SU-DHL-6 (cell line): Measurements from ENCODE around the gene GPR55.

Source experiments
- H2AFZ ChIP-seq: fragments of 200-600 bp; sonication (generic); 2 replicates; pipeline ENCODE4 v1.6.1; 2014; ENCODE audit warnings: low read depth, mild to moderate bottlenecking, moderate library complexity, mixed read lengths, antibody characterized with exemption, low read length; ENCODE audit not compliant: severe bottlenecking
- H3F3A ChIP-seq: fragments of 200-600 bp; shearing (Covaris generic); 2 replicates; pipeline ENCODE4 v1.6.0; 2016; ENCODE audit warnings: antibody characterized with exemption, mild to moderate bottlenecking; ENCODE audit not compliant: insufficient read depth
- H3K27ac ChIP-seq: fragments of 200-600 bp; sonication (generic); 2 replicates; pipeline ENCODE4 v1.5.1; 2016; ENCODE audit warnings: low read depth, mild to moderate bottlenecking, low read length, moderate library complexity, mixed read lengths
- H3K27me3 ChIP-seq: fragments of 200-600 bp; sonication (generic), shearing (Covaris generic); 2 replicates; pipeline ENCODE4 v1.6.0; 2014; ENCODE audit warnings: mild to moderate bottlenecking, low read length
- H3K36me3 ChIP-seq: fragments of 200-600 bp; sonication (generic); 2 replicates; pipeline ENCODE4 v1.6.1; 2014; ENCODE audit warnings: mild to moderate bottlenecking, low read length, mixed read lengths
- H3K4me2 ChIP-seq: fragments of 300-600, 200-600 bp; shearing (Covaris generic), sonication (generic); 2 replicates; pipeline ENCODE4 v1.6.0; 2014; ENCODE audit warnings: low read length, low read depth, mild to moderate bottlenecking; ENCODE audit not compliant: poor library complexity, severe bottlenecking
- H3K4me3 ChIP-seq: fragments of 200-600 bp; sonication (generic); 2 replicates; pipeline ENCODE4 v1.5.1; 2014; ENCODE audit warnings: antibody characterized with exemption, low read length, mild to moderate bottlenecking, mixed read lengths; ENCODE audit not compliant: insufficient read depth, poor library complexity, severe bottlenecking
- H3K79me2 ChIP-seq: fragments of 200-600 bp; sonication (generic); 2 replicates; pipeline ENCODE4 v1.6.1; 2014; ENCODE audit warnings: mild to moderate bottlenecking, low read length, moderate library complexity; ENCODE audit not compliant: insufficient read depth
- H3K9ac ChIP-seq: fragments of 200-600 bp; sonication (generic); 2 replicates; pipeline ENCODE4 v1.7.0; 2014; ENCODE audit warnings: mild to moderate bottlenecking, low read length
- H3K9me2 ChIP-seq: fragments of 200-600 bp; sonication (generic); replicated peaks from 2 replicates; pipeline ENCODE4 v1.6.1; 2014; ENCODE audit warnings: low read length; ENCODE audit not compliant: insufficient read depth
- H3K9me3 ChIP-seq: fragments of 200-600 bp; sonication (generic); 2 replicates; pipeline ENCODE4 v1.6.1; 2014; ENCODE audit warnings: low read length, mixed read lengths; ENCODE audit not compliant: insufficient read depth
- H4K20me1 ChIP-seq: fragments of 200-600 bp; sonication (generic); 2 replicates; pipeline ENCODE4 v1.6.1; 2014; ENCODE audit warnings: low read depth, mild to moderate bottlenecking, antibody characterized with exemption, low read length, moderate library complexity, mixed read lengths
- CTCF ChIP-seq: fragments of 200-600 bp; sonication (generic); IDR thresholded peaks from one replicate; pipeline ENCODE4 v1.5.1; 2017; ENCODE audit warnings: antibody characterized with exemption, mild to moderate bottlenecking, low read length, moderate library complexity; ENCODE audit not compliant: insufficient read depth, poor library complexity, severe bottlenecking
- EZH2phosphoT487 ChIP-seq: fragments of 200-600 bp; sonication (generic), shearing (Covaris generic); conservative IDR thresholded peaks from 2 replicates; pipeline ENCODE4 v1.6.1; 2018; ENCODE audit warnings: mild to moderate bottlenecking, antibody characterized with exemption, low read length, moderate library complexity, mixed read lengths

The GPR55 gene

DNA sequence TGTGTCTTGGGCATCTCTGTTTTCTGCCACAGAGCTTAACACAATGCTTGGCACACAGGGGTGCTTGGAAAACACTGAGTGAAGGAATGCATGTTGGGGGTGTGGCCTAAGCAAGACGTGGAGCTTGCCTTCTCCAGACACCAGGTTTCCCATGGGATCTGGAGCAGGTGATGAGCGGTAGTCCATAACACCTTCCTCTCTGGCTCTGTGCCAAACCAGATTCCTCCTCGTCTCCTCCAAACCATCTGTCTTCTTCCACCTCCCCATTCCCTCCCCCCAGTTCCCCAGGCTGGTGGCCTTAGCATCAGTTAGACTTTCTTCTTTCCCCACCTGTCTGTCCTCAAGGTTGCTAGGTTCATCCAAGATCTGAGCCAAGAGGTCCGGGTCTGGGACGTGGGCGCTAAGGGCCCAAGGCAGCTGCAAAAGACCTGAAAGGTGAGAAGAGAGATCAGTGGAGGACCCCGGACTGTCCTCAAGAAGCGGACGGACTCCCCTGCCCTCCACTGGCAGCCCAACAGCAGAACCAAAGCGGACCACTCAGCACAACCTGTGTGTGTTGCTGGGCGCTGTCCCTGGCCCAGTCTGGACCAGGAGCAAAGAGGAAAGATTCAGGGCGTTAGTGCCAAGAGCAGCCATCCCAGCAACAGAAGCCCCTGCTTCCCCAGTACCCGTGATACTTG is 61.5 kb downstream of the GPR55 start:
- TF ChIP-seq CTCF (no peak), EZH2phosphoT487 (no peak)
- Histone ChIP-seq H3K27ac (no peak overlapping the region), H3K79me2 (no peaks in the 10 kb centered on the region), H2AFZ (no peak overlapping the region), H3K9ac (no peak overlapping the region), H3K36me3 (no peaks in the 10 kb centered on the region), H4K20me1 (no peaks in the 10 kb centered on the region), H3K4me3 (no peak overlapping the region), H3K9me3 (no peaks in the 10 kb centered on the region), H3K9me2 (no peaks in the 10 kb centered on the region), H3K4me2 (no peak overlapping the region), H3F3A (no peaks in the 10 kb centered on the region), H3K27me3 (no peaks in the 10 kb centered on the region)

DNA sequence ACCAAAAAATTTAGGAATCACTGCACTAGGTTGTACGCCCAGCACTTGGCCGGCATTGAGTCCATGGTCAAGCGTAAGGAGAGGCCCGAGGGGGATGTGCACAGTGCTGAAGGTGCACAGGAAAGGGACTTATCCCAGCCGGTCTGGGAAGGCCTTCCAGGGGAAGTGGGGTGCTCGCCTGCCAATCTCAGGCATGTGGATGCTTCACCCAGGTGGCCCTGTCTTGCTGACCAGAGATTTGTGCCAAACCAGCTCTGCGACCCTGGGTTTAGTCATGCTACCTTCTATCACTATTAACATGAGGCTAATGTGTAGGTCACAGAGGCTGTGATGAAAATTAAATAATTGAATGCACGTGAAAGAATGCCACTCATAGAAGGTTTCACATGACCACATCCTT is 62.0 kb downstream of the GPR55 start:
- Histone ChIP-seq H3F3A (no peaks in the 10 kb centered on the region), H3K36me3 (no peaks in the 10 kb centered on the region)

GRCh38 chr2:230862292-230862691 is 62.8 kb downstream of the GPR55 start:
- H3K9me3 ChIP-seq, result no peaks in the 10 kb centered on the region
- H3K36me3 ChIP-seq, result no peaks in the 10 kb centered on the region
- no peaks in the 10 kb centered on the region for H3K79me2 ChIP-seq
- no peaks in the 10 kb centered on the region for H3K27me3 ChIP-seq
- no peak for TF ChIP-seq EZH2phosphoT487
- no peak for TF ChIP-seq CTCF
- H3F3A ChIP-seq, result no peaks in the 10 kb centered on the region
- no peaks in the 10 kb centered on the region for H4K20me1 ChIP-seq
- no peak overlapping the region for H3K27ac ChIP-seq
- no peaks in the 10 kb centered on the region for H3K9me2 ChIP-seq
- no peak overlapping the region for H3K9ac ChIP-seq
- no peak overlapping the region for H2AFZ ChIP-seq
- H3K4me2 ChIP-seq, result no peak overlapping the region
- no peak overlapping the region for H3K4me3 ChIP-seq

More for the DNA sequence above, 62.0 kb downstream of the GPR55 start:
- H4K20me1 ChIP-seq, result no peaks in the 10 kb centered on the region
- TF ChIP-seq CTCF (no peak), EZH2phosphoT487 (no peak)
- no peaks in the 10 kb centered on the region for H3K9me3 ChIP-seq
- no peak overlapping the region for H2AFZ ChIP-seq
- H3K9ac ChIP-seq, result no peak overlapping the region
- H3K4me2 ChIP-seq, result no peak overlapping the region
- H3K79me2 ChIP-seq, result no peaks in the 10 kb centered on the region
- H3K9me2 ChIP-seq, result no peaks in the 10 kb centered on the region
- H3K4me3 ChIP-seq, result no peak overlapping the region
- no peaks in the 10 kb centered on the region for H3K27me3 ChIP-seq
- H3K27ac ChIP-seq, result no peak overlapping the region
